HG03354 (cell line): Measurements from ENCODE around the gene USH1G.
A peak's percentile ranks its signal among the peaks of the same experiment; 100 is the strongest.
"Not testable (repeated sequence)": the region's sequence is repeated elsewhere in the genome, so short reads cannot be mapped to it uniquely, and the experiment has no call there.

Experiments
- ATAC-seq: cut with Tn5 transposase; IDR thresholded peaks from one replicate; pipeline ENCODE4 v1.9.1; 2021; ENCODE audit warnings: mild to moderate bottlenecking; ENCODE audit not compliant: unreplicated experiment, poor library complexity, severe bottlenecking

USH1G gene

DNA sequence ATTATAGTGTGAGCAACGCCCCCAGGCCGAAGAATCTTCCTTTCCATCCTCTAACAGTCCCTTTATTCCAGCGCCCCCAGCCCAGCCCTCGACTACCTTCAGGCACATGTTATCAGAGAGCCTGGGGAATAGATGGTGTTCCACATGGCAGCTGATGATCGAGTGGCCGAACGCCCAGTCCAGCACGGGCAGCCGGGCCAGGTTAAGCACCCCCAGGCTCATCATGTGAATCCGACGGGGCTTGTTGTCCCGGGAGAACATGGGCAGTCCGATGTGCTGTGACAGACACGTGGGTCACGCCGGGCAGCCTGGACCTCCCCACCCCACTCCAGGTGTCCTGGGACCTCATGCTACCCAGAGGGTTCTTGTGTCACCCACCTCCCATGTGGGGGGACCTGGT lies 43.7 kb downstream of the USH1G start:
- ATAC-seq: no peak

DNA sequence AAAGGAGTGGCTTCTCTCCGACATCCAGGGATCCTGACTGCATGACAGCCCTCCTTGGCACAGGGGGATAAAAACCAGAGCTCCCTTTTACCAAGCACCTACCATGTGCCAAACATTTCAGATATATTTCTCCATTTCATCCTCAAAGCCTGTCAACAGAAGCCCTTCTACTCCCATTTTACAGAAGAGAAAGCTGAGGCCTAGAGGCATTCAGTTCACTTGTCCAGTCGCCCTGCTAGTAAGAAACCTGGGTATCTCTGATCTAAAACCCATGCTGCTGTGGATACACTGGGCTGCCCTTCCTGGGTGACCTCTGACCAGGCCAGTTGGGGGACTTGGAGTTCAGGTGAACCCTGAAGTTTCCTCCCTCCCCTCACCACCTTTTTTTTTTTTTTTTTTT lies 44.4 kb downstream of the USH1G start:
- ATAC-seq: no peak

DNA sequence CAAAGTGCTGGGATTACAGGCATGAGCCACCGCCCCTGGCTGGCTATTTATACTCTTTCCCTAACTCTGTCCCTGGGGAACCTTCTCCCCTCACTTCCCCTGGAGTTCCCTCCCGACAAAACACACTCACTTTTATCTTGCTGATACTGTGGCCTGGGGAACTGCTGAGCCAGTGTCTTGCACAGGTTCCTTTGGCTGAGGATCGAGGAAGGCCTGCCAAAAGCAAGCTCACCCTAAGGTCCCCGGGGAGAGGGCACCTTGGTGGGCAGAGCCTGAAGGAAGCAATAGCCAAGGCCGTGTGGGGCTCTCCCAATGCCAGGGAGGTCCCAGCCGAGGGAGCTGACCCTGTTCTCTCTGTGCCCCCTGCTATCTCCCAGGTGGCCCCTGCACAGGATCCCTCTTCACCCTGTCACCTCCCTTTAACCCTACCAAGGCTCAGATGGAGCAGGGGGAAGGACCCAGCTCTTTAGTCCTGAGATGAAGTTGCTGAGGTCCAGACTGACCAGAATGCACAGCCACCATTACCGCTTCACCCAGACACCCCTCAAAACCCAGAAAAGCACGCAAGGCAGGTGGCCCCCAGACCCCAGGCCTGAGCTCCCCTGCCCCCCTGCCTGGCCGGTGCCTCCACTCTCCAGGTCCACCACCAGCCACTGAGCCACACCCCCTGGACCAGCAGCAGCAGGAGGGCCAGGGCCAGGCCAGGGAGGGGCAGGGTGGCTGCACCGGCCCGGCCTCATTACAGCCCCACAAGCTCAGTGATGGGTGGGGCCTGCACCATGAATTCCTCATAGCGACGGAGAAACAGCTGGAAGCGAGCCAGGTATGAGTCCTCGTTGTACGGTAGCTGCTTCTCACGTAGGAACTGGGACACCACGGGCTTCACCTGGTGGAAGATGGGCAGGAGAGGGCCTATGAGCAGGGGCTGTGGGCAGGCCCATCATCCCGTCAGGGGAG lies 45.2 kb downstream of the USH1G start:
- ATAC-seq: no peak

- ATAC-seq: no peak
Measured at GRCh38 chr17:74875977-74876593, 47.0 kb downstream of the USH1G start.

- no peak for ATAC-seq
Measured at GRCh38 chr17:74875155-74875976, 47.7 kb downstream of the USH1G start.

DNA sequence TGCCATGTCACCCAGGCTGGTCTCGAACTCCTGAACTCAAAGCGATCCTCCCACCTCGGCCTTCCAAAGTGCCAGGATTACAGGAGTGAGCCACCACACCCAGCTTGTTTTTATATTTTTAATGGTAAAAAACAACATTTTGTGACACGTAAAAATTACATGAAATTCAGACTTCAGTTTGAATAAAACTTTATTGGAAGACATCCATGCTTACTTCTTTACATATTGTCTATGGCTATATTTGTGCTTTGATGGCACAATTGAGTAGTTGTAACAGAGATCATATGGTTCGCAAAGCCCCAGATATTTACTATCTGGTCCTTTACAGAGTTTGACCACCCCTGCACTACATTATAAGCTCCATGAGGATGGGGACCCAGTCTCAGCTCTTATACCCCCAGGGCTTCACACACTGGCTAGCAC lies 48.4 kb downstream of the USH1G start:
- no peak for ATAC-seq

- ATAC-seq: no peak
Measured at GRCh38 chr17:74873874-74874614, 49.0 kb downstream of the USH1G start.

DNA sequence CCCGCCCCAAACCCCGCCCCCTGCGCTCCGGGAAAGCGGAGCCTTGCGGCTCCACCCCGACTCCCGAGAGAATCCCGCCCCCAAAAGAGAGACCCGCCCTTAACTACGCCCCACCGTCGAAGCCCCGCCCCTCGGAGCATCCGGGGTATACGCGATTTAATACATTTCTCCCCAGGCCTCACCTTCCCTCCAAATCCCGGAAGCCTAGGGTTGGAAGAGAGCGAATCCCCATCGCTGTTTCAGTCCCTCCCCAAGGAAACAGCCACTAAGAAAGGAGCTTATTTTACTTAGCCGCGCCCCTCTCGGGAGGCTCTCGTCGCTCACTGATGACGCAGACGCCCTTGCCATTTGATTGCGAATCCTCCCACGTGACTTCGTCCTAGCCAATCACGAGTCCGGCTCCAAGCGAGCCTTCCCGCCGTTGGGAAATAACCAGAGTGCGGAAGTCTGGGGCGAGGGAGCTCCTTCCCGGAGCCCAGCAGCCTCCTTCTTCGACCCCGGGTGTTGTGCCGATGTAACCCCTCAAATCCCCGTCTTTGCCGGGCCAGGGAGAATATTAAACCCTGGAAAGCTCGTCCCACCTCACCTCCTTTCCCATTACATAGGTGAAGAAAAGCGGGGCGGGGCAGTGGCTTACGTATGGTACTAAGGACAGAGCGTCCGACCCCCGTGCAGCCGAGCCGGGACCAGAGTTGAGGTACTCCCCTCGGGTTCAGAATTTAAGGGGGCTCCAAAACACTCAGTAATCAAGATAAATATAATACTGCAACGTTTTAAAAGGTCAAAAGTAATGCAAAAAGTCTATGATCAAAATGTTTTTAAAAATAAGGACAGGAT lies 49.8 kb downstream of the USH1G start:
- ATAC-seq: peak; percentile 92

GRCh38 chr17:74872313-74873036 lies 50.6 kb downstream of the USH1G start, which contains the start of gene FDXR:
FDXR (minus strand) TSS chr17:74872994; CDS start chr17:74872944, 50 bp downstream.
- ATAC-seq: peak; percentile 28

- no peak for ATAC-seq
Measured at GRCh38 chr17:74871356-74872076, 51.5 kb downstream of the USH1G start.

- no peak for ATAC-seq
Measured at GRCh38 chr17:74870512-74870911, 52.5 kb downstream of the USH1G start.

DNA sequence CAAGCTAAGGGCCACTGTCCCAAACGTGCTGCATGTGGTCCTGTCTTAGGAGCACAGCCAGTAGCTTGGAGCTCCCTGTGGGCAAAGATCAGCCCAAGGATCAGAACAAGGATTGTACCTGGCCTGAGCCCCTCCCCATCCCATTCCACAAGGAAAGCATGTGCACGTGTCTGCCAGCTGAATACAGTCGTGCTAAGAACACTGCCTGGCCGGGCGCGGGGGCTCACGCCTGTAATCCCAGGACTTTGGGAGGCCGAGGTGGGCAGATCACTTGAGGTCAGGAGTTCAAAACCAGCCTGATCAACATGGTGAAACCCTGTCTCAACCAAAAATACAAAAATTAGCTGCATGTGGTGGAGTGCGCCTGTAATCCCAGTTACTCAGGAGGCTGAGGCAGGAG lies 53.0 kb downstream of the USH1G start:
- not testable (repeated sequence) for ATAC-seq

- no peak for ATAC-seq
Measured at GRCh38 chr17:74868908-74869255, 54.2 kb downstream of the USH1G start.

GRCh38 chr17:74868251-74868907 lies 54.7 kb downstream of the USH1G start:
- ATAC-seq: no peak

DNA sequence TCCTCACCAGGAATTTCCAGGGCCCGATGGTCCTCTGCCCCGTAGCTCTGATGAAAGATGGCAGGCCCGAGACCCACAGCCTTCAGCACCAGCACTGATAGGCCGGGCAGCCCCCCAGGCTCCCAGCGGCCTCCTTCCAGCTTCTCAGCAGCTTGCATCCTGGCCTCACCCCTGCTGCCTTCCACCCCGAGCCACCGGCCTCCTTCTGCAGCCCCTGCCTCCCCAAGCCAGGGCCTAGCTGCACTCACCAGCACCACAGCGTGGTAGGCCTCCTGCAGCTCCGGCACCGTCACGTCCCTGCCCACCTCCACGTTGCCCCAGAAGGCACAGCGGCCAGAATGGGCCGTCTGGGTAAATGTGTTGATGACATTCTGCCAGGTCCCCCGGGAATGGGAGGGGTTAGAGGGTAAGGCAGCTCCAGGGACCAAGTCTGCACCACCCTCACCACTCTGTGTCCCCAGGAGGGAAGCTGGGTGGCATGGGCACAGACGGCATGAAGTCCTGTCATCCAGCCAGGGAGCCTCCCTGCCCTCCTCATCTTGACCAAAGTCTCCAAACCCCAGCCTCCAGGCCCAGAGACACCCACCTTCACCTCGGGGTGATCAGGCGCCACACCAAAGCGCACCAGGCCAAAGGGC lies 56.7 kb downstream of the USH1G start:
- no peak for ATAC-seq
